Activated CD4-positive, alpha-beta memory T cell treated with anti-CD3 and anti-CD28 coated beads, Interleukin-2, amount 10 ng/mL, durations not matched to agents 7 days and 5 days (primary cell): ENCODE results near the gene DUXB. TPM values are rescaled to one million over a fixed set of nuclear protein-coding genes. Genes with fewer than 3 reads are reported as not detected.

ENCODE experiments used
- CTCF ChIA-PET: fragments of 350-600 bp; sonication (Branson Sonifier 250); formaldehyde crosslinking; loops from one replicate; lab custom pipeline; 2021; ENCODE audit warnings: antibody characterized with exemption, inconsistent platforms; lab: Charles Lee
- POLR2A ChIA-PET: fragments of 350-600 bp; sonication (Branson Sonifier 250); formaldehyde crosslinking; loops from one replicate; lab custom pipeline; 2021; ENCODE audit warnings: antibody characterized with exemption; lab: Charles Lee
- DNase-seq: peaks from one replicate; pipeline ENCODE4 v3.0.0-alpha.2; 2020
- H3K27ac Mint-ChIP-seq: one replicate; pipeline ENCODE4 v1.8.0; 2021; ENCODE audit warnings: mild to moderate bottlenecking, mixed read lengths
- H3K27me3 Mint-ChIP-seq: one replicate; pipeline ENCODE4 v1.8.0; 2021; ENCODE audit warnings: mixed read lengths
- H3K36me3 Mint-ChIP-seq: one replicate; pipeline ENCODE4 v1.8.0; 2021; ENCODE audit warnings: low read depth, mixed read lengths
- H3K4me1 Mint-ChIP-seq: one replicate; pipeline ENCODE4 v1.8.0; 2021; ENCODE audit warnings: mixed read lengths
- H3K4me3 Mint-ChIP-seq: one replicate; pipeline ENCODE4 v1.8.0; 2021; ENCODE audit warnings: mild to moderate bottlenecking, mixed read lengths
- H3K9me3 Mint-ChIP-seq: one replicate; pipeline ENCODE4 v1.8.0; 2021; ENCODE audit warnings: mixed read lengths
- total RNA-seq, 2 experiments: library from RNA; stranded (reverse); gene quantifications; one replicate each; pipeline ENCODE4 v1.2.3, GENCODE V29; 2021

The DUXB gene
- total RNA-seq, 2 experiments from 2014 or later: not detected

GRCh38 chr16:75703306-75703705 lies 2.0 kb upstream of the DUXB start:
- no peak overlapping the region for H3K4me3 Mint-ChIP-seq
- no peaks in the 10 kb centered on the region for H3K27me3 Mint-ChIP-seq
- H3K4me1 Mint-ChIP-seq: no peaks in the 10 kb centered on the region
- H3K36me3 Mint-ChIP-seq: no peaks in the 10 kb centered on the region
- H3K9me3 Mint-ChIP-seq: no peaks in the 10 kb centered on the region
- CTCF ChIA-PET: no interaction called here
- no peak overlapping the region for H3K27ac Mint-ChIP-seq
- POLR2A ChIA-PET: interaction anchor here (0.6 kb wide), 1 partner anchor 54 kb away, joined by 3 read pairs; no protein-coding TSS in a partner anchor
- no peak for DNase-seq

DNA sequence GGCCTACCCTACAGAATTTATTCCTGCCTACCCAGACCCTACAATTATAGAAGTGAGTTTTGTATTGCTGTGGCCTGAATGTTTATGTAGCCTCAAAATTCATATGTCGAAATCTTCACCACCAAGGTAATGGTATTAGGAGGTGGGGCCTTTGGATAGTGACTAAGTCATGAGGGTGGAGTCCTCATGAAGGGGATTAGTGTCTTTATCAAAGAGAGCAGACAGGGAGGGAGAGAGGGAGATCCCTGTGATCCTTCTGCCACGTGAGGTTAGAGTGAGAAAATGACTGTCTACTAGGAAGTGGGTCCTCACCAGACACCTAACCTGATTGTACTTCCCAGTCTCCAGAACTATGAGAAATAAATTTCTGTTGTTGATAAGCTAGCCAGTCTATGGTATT lies 981 bp upstream of the DUXB start:
- no peaks in the 10 kb centered on the region for H3K9me3 Mint-ChIP-seq
- H3K4me3 Mint-ChIP-seq: no peak overlapping the region
- CTCF ChIA-PET: no interaction called here
- H3K36me3 Mint-ChIP-seq: no peaks in the 10 kb centered on the region
- H3K4me1 Mint-ChIP-seq: no peaks in the 10 kb centered on the region
- DNase-seq: no peak
- POLR2A ChIA-PET: no interaction called here
- no peaks in the 10 kb centered on the region for H3K27me3 Mint-ChIP-seq
- H3K27ac Mint-ChIP-seq: no peak overlapping the region

GRCh38 chr16:75697571-75697970 lies 3.7 kb downstream of the DUXB start:
- POLR2A ChIA-PET: no interaction called here

GRCh38 chr16:75695708-75696107 lies 5.6 kb downstream of the DUXB start:
- no peak overlapping the region for H3K27ac Mint-ChIP-seq
- H3K4me1 Mint-ChIP-seq: no peaks in the 10 kb centered on the region
- no peak for DNase-seq
- no peaks in the 10 kb centered on the region for H3K27me3 Mint-ChIP-seq
- ChIA-PET CTCF (no interaction called here), POLR2A (no interaction called here)
- H3K9me3 Mint-ChIP-seq: no peaks in the 10 kb centered on the region
- no peak overlapping the region for H3K4me3 Mint-ChIP-seq
- no peaks in the 10 kb centered on the region for H3K36me3 Mint-ChIP-seq

More at GRCh38 chr16:75697571-75697970, 3.7 kb downstream of the DUXB start:
- no peak overlapping the region for H3K27ac Mint-ChIP-seq
- H3K9me3 Mint-ChIP-seq: no peaks in the 10 kb centered on the region
- no peaks in the 10 kb centered on the region for H3K4me1 Mint-ChIP-seq
- CTCF ChIA-PET: no interaction called here
- H3K36me3 Mint-ChIP-seq: no peaks in the 10 kb centered on the region
- no peaks in the 10 kb centered on the region for H3K27me3 Mint-ChIP-seq
- H3K4me3 Mint-ChIP-seq: no peak overlapping the region
- no peak for DNase-seq

- Mint-ChIP-seq H3K27ac (no peak overlapping the region), H3K4me3 (no peak overlapping the region), H3K9me3 (peaks cover 9% of the 10 kb centered on the region), H3K27me3 (no peaks in the 10 kb centered on the region), H3K36me3 (peaks cover 3% of the 10 kb centered on the region), H3K4me1 (no peaks in the 10 kb centered on the region)
- ChIA-PET POLR2A (no interaction called here), CTCF (no interaction called here)
- no peak for DNase-seq
Observed at GRCh38 chr16:75687361-75687760, 13.9 kb downstream of the DUXB start.

- Mint-ChIP-seq H3K4me1 (no peaks in the 10 kb centered on the region), H3K9me3 (peaks cover 5% of the 10 kb centered on the region), H3K27me3 (no peaks in the 10 kb centered on the region), H3K4me3 (no peak overlapping the region), H3K36me3 (no peaks in the 10 kb centered on the region), H3K27ac (no peak overlapping the region)
- ChIA-PET CTCF (no interaction called here), POLR2A (no interaction called here)
- DNase-seq: no peak
Observed at GRCh38 chr16:75682308-75682707, 19.0 kb downstream of the DUXB start.

DNA sequence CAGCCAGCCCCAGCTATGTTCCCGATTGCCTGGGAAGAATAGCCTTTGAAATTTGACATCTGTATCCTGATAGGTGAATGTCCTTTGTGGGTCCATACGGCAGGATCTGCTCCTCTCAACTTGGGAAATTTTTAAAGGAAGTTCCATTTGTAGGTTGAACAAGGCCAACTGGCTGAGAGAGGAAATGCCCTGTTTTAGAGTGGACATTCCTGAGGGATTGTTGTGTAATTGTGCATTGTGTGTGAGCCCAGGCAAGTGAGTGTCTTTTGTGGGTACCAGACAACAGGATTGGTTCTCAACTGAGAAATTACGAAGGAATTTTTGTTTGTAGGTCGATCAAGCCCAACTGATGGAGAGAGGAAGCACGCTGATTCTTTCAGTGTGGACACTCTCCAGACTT lies 21.9 kb downstream of the DUXB start:
- no peak for DNase-seq
- no peak overlapping the region for H3K4me3 Mint-ChIP-seq
- ChIA-PET POLR2A (no interaction called here), CTCF (no interaction called here)
- no peak overlapping the region for H3K27ac Mint-ChIP-seq
- no peaks in the 10 kb centered on the region for H3K27me3 Mint-ChIP-seq
- H3K36me3 Mint-ChIP-seq: no peaks in the 10 kb centered on the region
- peaks cover 2% of the 10 kb centered on the region for H3K9me3 Mint-ChIP-seq
- H3K4me1 Mint-ChIP-seq: no peaks in the 10 kb centered on the region

- no peak within 1 kb of the TSS for H3K4me3 Mint-ChIP-seq
- CTCF ChIA-PET: no interaction called here
- H3K4me1 Mint-ChIP-seq: no peaks in the 10 kb centered on the region
Observed at GRCh38 chr16:75676909-75677308, 24.4 kb downstream of the DUXB start, which contains the start of gene CPHXL2. Gene CPHXL2 (minus strand): TSS chr16:75677009. CDS start chr16:75676999, 10 bp downstream.

DNA sequence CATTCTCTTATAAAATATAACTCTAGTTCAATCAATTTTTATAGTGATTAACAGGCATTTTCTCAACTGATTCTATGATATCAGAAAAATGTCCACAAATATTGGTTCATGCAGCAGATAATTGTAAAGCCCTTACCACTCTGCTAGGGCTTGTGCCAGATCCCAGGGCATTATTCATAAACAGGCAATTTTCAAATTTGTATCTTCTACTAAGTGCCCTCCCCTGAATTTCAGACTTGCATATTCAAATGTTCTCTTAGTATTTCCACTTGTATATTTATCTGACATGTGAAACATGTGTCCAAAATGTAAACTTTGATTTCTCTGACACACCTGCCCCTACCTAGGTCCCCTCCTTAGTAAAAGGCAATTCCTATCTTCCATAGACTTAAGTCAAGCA lies 33.8 kb downstream of the DUXB start:
- H3K9me3 Mint-ChIP-seq: no peaks in the 10 kb centered on the region
- ChIA-PET POLR2A (no interaction called here), CTCF (no interaction called here)
- H3K27ac Mint-ChIP-seq: no peak overlapping the region
- no peak for DNase-seq
- H3K4me3 Mint-ChIP-seq: no peak overlapping the region
- no peaks in the 10 kb centered on the region for H3K27me3 Mint-ChIP-seq
- no peaks in the 10 kb centered on the region for H3K4me1 Mint-ChIP-seq
- peaks cover 3% of the 10 kb centered on the region for H3K36me3 Mint-ChIP-seq

More at GRCh38 chr16:75676909-75677308, 24.4 kb downstream of the DUXB start, which contains the start of gene CPHXL2:
- DNase-seq: no peak
- POLR2A ChIA-PET: no interaction called here
- H3K36me3 Mint-ChIP-seq: no peaks in the 10 kb centered on the region
- no peak within 1 kb of the TSS for H3K27ac Mint-ChIP-seq
- H3K27me3 Mint-ChIP-seq: no peaks in the 10 kb centered on the region
- no peaks in the 10 kb centered on the region for H3K9me3 Mint-ChIP-seq

DNA sequence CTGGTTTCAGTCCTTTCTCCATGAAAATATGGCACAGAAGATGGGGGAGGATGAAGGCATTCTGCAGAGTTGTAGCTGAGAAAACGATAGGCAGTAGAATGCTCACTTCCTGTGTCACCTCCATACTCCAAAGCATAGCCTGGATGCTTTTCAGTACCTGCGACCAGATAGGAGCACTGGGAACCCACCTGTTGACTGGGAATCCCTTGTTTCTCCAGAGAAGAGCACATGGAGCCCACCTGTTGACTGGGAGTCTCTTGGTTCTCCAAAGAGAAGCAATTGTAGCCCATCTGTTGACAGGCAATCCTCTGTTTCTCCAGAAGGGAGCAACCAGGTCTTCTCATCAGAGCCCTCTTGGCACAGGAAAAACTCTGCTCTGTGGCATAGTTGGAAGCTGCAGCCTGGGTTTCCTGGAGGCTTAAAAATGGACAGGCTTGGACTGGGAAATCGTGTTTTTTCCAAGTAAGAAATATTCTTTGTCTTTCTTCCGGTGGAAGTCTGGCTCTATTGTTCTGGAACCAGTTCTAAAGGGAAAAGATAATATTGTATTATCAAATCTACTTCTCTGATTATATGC lies 40.4 kb downstream of the DUXB start:
- ChIA-PET CTCF (no interaction called here), POLR2A (interaction anchor here (5.9 kb wide), 1 partner anchor 12 kb away, joined by 32 read pairs; the partner anchor contains the start of genes KARS1 and TERF2IP)
- DNase-seq: no peak
- Mint-ChIP-seq H3K27me3 (no peaks in the 10 kb centered on the region), H3K4me3 (no peak overlapping the region), H3K4me1 (peaks cover 3% of the 10 kb centered on the region), H3K27ac (no peak overlapping the region), H3K36me3 (peaks cover 49% of the 10 kb centered on the region), H3K9me3 (no peaks in the 10 kb centered on the region)

GRCh38 chr16:75660321-75660720 lies 40.9 kb downstream of the DUXB start:
- CTCF ChIA-PET: interaction anchor here (0.7 to 1.1 kb wide), 2 partner anchors 53 to 104 kb away, joined by 4 to 5 read pairs; no protein-coding TSS in a partner anchor
- H3K9me3 Mint-ChIP-seq: no peaks in the 10 kb centered on the region
- DNase-seq: no peak
- peaks cover 54% of the 10 kb centered on the region for H3K36me3 Mint-ChIP-seq
- POLR2A ChIA-PET: interaction anchor here (0.6 to 5.9 kb wide), 2 partner anchors 12 to 35 kb away, joined by 3 to 32 read pairs; partner anchors contain the start of genes KARS1 and TERF2IP
- H3K27me3 Mint-ChIP-seq: no peaks in the 10 kb centered on the region
- H3K4me1 Mint-ChIP-seq: peaks cover 3% of the 10 kb centered on the region
- H3K27ac Mint-ChIP-seq: no peak overlapping the region
- no peak overlapping the region for H3K4me3 Mint-ChIP-seq

- Mint-ChIP-seq H3K27me3 (no peaks in the 10 kb centered on the region), H3K9me3 (no peaks in the 10 kb centered on the region), H3K36me3 (peaks cover 68% of the 10 kb centered on the region), H3K4me3 (no peak overlapping the region), H3K4me1 (peaks cover 13% of the 10 kb centered on the region), H3K27ac (no peak overlapping the region)
- ChIA-PET POLR2A (interaction anchor here (5.9 kb wide), 1 partner anchor 10 kb away, joined by 32 read pairs; the partner anchor contains the start of genes KARS1 and TERF2IP), CTCF (no interaction called here)
- no peak for DNase-seq
Observed at GRCh38 chr16:75658175-75658574, 43.1 kb downstream of the DUXB start.

DNA sequence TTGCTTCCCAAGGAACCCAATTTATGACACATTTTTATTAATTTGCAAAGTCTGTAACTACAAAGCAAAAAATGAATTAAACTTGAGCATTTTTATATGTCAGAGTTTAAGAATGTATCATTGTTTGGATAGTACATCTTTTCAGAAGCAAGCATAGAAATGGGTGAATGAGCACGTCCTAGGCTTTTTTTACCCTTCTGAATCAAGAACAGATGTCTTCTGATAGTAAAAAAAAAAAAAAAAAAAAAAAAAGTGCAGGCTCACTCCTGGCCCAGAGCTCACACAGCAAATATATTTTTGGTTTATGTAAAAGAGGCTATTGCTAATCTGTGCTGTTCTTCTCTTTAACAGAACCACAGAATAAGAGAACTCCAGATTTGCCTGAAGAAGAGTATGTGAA lies 47.3 kb downstream of the DUXB start:
- Mint-ChIP-seq H3K27me3 (no peaks in the 10 kb centered on the region), H3K36me3 (peaks cover 72% of the 10 kb centered on the region), H3K27ac (peak overlapping the region; percentile 52), H3K9me3 (no peaks in the 10 kb centered on the region), H3K4me1 (peaks cover 41% of the 10 kb centered on the region), H3K4me3 (no peak overlapping the region)
- POLR2A ChIA-PET: no interaction called here
- CTCF ChIA-PET: no interaction called here
- no peak for DNase-seq
